ENCODE data around the gene RGL1.

DNA sequence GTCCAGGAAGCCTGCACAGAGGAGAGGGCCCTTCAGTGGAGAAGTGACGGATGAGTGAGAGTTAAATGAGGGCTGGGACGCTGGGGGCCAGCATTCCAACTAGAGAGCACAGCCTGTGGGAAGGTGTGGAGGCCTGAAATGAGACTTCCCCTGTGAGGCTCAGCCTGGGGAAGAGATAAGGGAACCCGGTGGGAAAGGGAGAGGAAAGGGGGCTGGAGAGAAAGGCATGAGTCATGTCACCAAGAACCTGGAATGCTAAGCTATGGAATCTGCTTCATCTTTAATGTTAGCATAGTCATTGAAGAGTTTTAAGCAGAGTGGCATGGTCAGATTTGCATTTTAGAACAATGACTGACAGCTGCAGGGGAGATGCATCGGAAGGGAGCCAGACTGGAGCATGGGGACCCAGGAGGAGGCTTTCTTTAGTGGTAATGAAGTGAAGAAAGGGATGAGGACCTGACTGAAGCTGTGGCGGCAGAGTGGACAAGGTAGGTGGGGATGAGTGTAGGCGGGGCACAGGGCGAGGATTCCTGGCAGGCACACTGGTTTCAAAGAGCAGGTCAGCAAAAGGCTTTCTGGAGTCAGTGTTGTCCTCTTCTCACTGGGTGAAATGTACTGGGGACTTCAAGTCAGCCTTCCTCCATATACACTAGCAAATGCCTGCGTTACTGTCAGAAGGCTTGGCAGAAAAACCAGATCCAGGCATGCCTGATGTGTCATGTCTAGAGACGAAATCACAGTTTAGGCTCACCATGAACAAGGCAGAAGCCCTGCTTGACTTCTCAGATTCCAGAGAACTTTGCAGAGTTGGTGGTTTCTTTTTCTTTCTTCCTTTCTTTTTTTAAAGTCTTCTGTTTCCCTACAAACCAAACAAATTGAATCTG lies 8.0 kb downstream of the RGL1 start:
- TF ChIP-seq, protein P1, sequence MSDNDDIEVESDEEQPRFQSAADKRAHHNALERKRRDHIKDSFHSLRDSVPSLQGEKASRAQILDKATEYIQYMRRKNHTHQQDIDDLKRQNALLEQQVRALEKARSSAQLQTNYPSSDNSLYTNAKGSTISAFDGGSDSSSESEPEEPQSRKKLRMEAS (IDR thresholded peaks at IDR 0.05): no peak
- TF ChIP-seq EZH2phosphoT487 (IDR thresholded peaks at IDR 0.05; ENCODE audit: borderline replicate concordance): no peak
- TF ChIP-seq, protein P2, sequence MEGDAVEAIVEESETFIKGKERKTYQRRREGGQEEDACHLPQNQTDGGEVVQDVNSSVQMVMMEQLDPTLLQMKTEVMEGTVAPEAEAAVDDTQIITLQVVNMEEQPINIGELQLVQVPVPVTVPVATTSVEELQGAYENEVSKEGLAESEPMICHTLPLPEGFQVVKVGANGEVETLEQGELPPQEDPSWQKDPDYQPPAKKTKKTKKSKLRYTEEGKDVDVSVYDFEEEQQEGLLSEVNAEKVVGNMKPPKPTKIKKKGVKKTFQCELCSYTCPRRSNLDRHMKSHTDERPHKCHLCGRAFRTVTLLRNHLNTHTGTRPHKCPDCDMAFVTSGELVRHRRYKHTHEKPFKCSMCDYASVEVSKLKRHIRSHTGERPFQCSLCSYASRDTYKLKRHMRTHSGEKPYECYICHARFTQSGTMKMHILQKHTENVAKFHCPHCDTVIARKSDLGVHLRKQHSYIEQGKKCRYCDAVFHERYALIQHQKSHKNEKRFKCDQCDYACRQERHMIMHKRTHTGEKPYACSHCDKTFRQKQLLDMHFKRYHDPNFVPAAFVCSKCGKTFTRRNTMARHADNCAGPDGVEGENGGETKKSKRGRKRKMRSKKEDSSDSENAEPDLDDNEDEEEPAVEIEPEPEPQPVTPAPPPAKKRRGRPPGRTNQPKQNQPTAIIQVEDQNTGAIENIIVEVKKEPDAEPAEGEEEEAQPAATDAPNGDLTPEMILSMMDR (IDR thresholded peaks at IDR 0.05 in 2 of 3, conservative IDR thresholded peaks at IDR 0.05 in 1 of 3; ENCODE audit: borderline replicate concordance in 1 of 3, insufficient read depth in 1 of 3, low read depth in 2 of 3, low read length in 2 of 3): no peak
- TF ChIP-seq POLR2A (IDR thresholded peaks at IDR 0.05; ENCODE audit: borderline replicate concordance, extremely low read depth, insufficient read depth, insufficient read length): no peak
- TF ChIP-seq TCF7L2 (IDR thresholded peaks at IDR 0.05; ENCODE audit: borderline replicate concordance, extremely low read depth, insufficient read depth, insufficient read length): no peak
- no peak for TF ChIP-seq POLR2AphosphoS5 (IDR thresholded peaks at IDR 0.05; ENCODE audit: low read depth, low read length)
- TF ChIP-seq JUND (IDR thresholded peaks at IDR 0.05): no peak
- TF ChIP-seq, protein P3, sequence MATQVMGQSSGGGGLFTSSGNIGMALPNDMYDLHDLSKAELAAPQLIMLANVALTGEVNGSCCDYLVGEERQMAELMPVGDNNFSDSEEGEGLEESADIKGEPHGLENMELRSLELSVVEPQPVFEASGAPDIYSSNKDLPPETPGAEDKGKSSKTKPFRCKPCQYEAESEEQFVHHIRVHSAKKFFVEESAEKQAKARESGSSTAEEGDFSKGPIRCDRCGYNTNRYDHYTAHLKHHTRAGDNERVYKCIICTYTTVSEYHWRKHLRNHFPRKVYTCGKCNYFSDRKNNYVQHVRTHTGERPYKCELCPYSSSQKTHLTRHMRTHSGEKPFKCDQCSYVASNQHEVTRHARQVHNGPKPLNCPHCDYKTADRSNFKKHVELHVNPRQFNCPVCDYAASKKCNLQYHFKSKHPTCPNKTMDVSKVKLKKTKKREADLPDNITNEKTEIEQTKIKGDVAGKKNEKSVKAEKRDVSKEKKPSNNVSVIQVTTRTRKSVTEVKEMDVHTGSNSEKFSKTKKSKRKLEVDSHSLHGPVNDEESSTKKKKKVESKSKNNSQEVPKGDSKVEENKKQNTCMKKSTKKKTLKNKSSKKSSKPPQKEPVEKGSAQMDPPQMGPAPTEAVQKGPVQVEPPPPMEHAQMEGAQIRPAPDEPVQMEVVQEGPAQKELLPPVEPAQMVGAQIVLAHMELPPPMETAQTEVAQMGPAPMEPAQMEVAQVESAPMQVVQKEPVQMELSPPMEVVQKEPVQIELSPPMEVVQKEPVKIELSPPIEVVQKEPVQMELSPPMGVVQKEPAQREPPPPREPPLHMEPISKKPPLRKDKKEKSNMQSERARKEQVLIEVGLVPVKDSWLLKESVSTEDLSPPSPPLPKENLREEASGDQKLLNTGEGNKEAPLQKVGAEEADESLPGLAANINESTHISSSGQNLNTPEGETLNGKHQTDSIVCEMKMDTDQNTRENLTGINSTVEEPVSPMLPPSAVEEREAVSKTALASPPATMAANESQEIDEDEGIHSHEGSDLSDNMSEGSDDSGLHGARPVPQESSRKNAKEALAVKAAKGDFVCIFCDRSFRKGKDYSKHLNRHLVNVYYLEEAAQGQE (IDR thresholded peaks at IDR 0.05; ENCODE audit: low read depth): no peak
- TF ChIP-seq ZFX (IDR thresholded peaks at IDR 0.05): no peak
- TF ChIP-seq EGR1 (IDR thresholded peaks at IDR 0.05; ENCODE audit: low read depth): no peak
- TF ChIP-seq YY1 (IDR thresholded peaks at IDR 0.05; ENCODE audit: extremely low read depth, insufficient replicate concordance, low read depth, low read length): no peak
- no peak for TF ChIP-seq CEBPB (IDR thresholded peaks at IDR 0.05; ENCODE audit: low read depth)
- no peak for TF ChIP-seq SP1 (IDR thresholded peaks at IDR 0.05; ENCODE audit: low read depth)
- no peak for TF ChIP-seq EZH2 (IDR thresholded peaks at IDR 0.05)
